H1 (cell line): ENCODE data around the gene CKM. TPM values are rescaled to one million over a fixed set of nuclear protein-coding genes. Genes with fewer than 3 reads are reported as not detected.

Experiments used
- MAX ChIP-seq: IDR thresholded peaks from 2 replicates; pipeline ENCODE4 v1.6.1; 2012; ENCODE audit warnings: inconsistent platforms
- PHF8 ChIP-seq: fragments of 200-600 bp; sonication (generic); conservative IDR thresholded peaks from 2 replicates; pipeline ENCODE4 v1.7.1; 2012; ENCODE audit warnings: low read depth, mild to moderate bottlenecking, inconsistent platforms, low read length, moderate library complexity
- polyA plus RNA-seq, 7 experiments: library from polyadenylated mRNA; depleted of rRNA in 3 of 7; stranded (reverse) in 5 of 7; unstranded in 2 of 7; fragments of >200 nt in 5 of 7; fragments of 200-250 nt in 2 of 7; gene quantifications; 1 replicate in 5 of 7; 2 replicates in 1 of 7; 4 replicates in 1 of 7; pipeline versions ENCODE4 v1.2.1 to v1.2.3, GENCODE V29; 2011 to 2013; ENCODE audit warnings: missing spikeins in 2 of 7, mixed read lengths in 2 of 7
- total RNA-seq: library from RNA; stranded (reverse); fragmentation: NEBNext Ultra II Directional; extraction: Animal tissue kit (Norgen Biotek cat#: 25700); gene quantifications from 2 replicates; pipeline ENCODE4 v1.2.1, GENCODE V29; 2021

Gene CKM
- total and polyA plus RNA-seq, 2 of the 8 experiments (the other 6 are each of a cell fraction or from before 2014, with no cell fraction given), result 0.08 TPM; not detected in 1

- TF ChIP-seq PHF8, result no peak
- TF ChIP-seq MAX, result no peak
Measured at GRCh38 chr19:45267296-45267695, 55.4 kb downstream of the CKM start (continued).
